PC-3 (cell line): Measurements from ENCODE around the gene CD28.

Experiments
- CTCF ChIP-seq: fragments of 300-600 bp; sonication (generic); conservative IDR thresholded peaks from 2 replicates; pipeline ENCODE4 v1.5.1; 2017; ENCODE audit warnings: antibody characterized with exemption, low read depth, mild to moderate bottlenecking, low read length
- EZH2 ChIP-seq: fragments of 300-600 bp; sonication (generic); IDR thresholded peaks from one replicate; pipeline ENCODE4 v1.6.1; 2017; ENCODE audit warnings: antibody characterized with exemption, mild to moderate bottlenecking, low read length; ENCODE audit not compliant: unreplicated experiment
- EZH2phosphoT487 ChIP-seq: fragments of 300-600 bp; sonication (generic); IDR thresholded peaks from 2 replicates; pipeline ENCODE4 v1.6.1; 2018; ENCODE audit warnings: mild to moderate bottlenecking, antibody characterized with exemption, low read length, borderline replicate concordance

GRCh38 chr2:203667838-203668237, 38.6 kb upstream of the CD28 start:
- TF ChIP-seq EZH2 (no peak), CTCF (no peak), EZH2phosphoT487 (no peak)
